IMR-90 (cell line): ENCODE results near the gene PAPSS2. TPM values are rescaled to one million over a fixed set of nuclear protein-coding genes. Genes with fewer than 3 reads are reported as not detected.

ENCODE experiments used
- ATAC-seq: fragments of 200-7000 bp; cut with Tn5 transposase; 2 replicates; pipeline ENCODE4 v1.9.1; 2020; ENCODE audit warnings: low read depth, mild to moderate bottlenecking, moderate library complexity
- BruUV-seq: library from RNA; stranded (reverse); fragments of 400-500 nt; replicated peaks from 2 replicates; lab custom pipeline; 2021; lab: Mats Ljungman, UMichigan
- CTCF ChIA-PET: fragments of 300-600 bp; formaldehyde crosslinking; extraction: SDS; loops from one replicate; lab custom pipeline; 2021; ENCODE audit warnings: antibody characterized with exemption; lab: Yijun Ruan, JAX
- POLR2A ChIA-PET: fragments of 300-600 bp; sonication (Branson Sonifier 250); formaldehyde crosslinking; loops from one replicate; lab custom pipeline; 2022; ENCODE audit warnings: antibody characterized with exemption; ENCODE audit not compliant: unreplicated experiment; lab: Charles Lee
- DNase-seq: peaks from one replicate; pipeline ENCODE4 v3.0.0; 2013
- H2AFZ ChIP-seq: replicated peaks from 2 replicates; pipeline ENCODE3; 2013; ENCODE audit warnings: low read length, mild to moderate bottlenecking; ENCODE audit not compliant: poor library complexity
- H2AK5ac ChIP-seq: 2 replicates; pipeline ENCODE4 v1.6.1; 2013; ENCODE audit warnings: low read depth, low read length, inconsistent platforms
- H2AK9ac ChIP-seq: replicated peaks from 2 replicates; pipeline ENCODE3; 2013; ENCODE audit warnings: mild to moderate bottlenecking, low read depth, low read length, moderate library complexity; ENCODE audit not compliant: poor library complexity
- H2BK120ac ChIP-seq: 2 replicates; pipeline ENCODE4 v1.6.1; 2013; ENCODE audit warnings: low read depth, low read length, inconsistent platforms
- H2BK15ac ChIP-seq: 3 replicates; pipeline ENCODE4 v1.6.1; 2013; ENCODE audit warnings: low read depth, low read length, inconsistent platforms
- H2BK20ac ChIP-seq: 2 replicates; pipeline ENCODE4 v1.6.1; 2013; ENCODE audit warnings: low read depth, mild to moderate bottlenecking, inconsistent platforms, low read length, moderate library complexity
- H2BK5ac ChIP-seq: 2 replicates; pipeline ENCODE4 v1.6.1; 2013; ENCODE audit warnings: mild to moderate bottlenecking, low read depth, low read length, inconsistent platforms; ENCODE audit not compliant: poor library complexity, severe bottlenecking
- H3K14ac ChIP-seq: replicated peaks from 2 replicates; pipeline ENCODE4 v1.6.1; 2013; ENCODE audit warnings: low read depth, low read length, inconsistent platforms
- H3K18ac ChIP-seq: 2 replicates; pipeline ENCODE4 v1.6.1; 2013; ENCODE audit warnings: low read depth, low read length, control low read depth
- H3K23ac ChIP-seq: 2 replicates; pipeline ENCODE4 v1.6.1; 2013; ENCODE audit warnings: low read depth, low read length, inconsistent platforms
- H3K27ac ChIP-seq: 2 replicates; pipeline ENCODE4 v1.5.1; 2013; ENCODE audit warnings: mild to moderate bottlenecking, control low read depth, low read length; ENCODE audit not compliant: insufficient read depth
- H3K27me3 ChIP-seq: 2 replicates; pipeline ENCODE4 v1.6.1; 2013; ENCODE audit warnings: low read length; ENCODE audit not compliant: control insufficient read depth, insufficient read depth
- H3K36me3 ChIP-seq: 2 replicates; pipeline ENCODE4 v1.6.1; 2013; ENCODE audit warnings: low read length, mixed read lengths; ENCODE audit not compliant: control insufficient read depth, insufficient read depth
- H3K4ac ChIP-seq: 2 replicates; pipeline ENCODE4 v1.6.1; 2013; ENCODE audit warnings: low read depth, low read length, inconsistent platforms
- H3K4me1 ChIP-seq: 2 replicates; pipeline ENCODE4 v1.6.1; 2013; ENCODE audit warnings: low read length, mixed read lengths; ENCODE audit not compliant: control insufficient read depth, insufficient read depth
- H3K4me2 ChIP-seq: 2 replicates; pipeline ENCODE4 v1.6.1; 2013; ENCODE audit warnings: low read depth, mild to moderate bottlenecking, control low read depth, low read length, moderate library complexity
- H3K4me3 ChIP-seq: 2 replicates; pipeline ENCODE4 v1.5.1; 2013; ENCODE audit warnings: low read depth, mild to moderate bottlenecking, control low read depth, low read length, moderate library complexity; ENCODE audit not compliant: insufficient read depth
- H3K56ac ChIP-seq: 2 replicates; pipeline ENCODE4 v1.6.1; 2013; ENCODE audit warnings: low read length, inconsistent platforms; ENCODE audit not compliant: insufficient read depth; ENCODE audit errors: extremely low read depth
- H3K79me1 ChIP-seq, 2 experiments: 2 replicates each; pipeline ENCODE4 v1.6.1; 2013; ENCODE audit warnings: low read length in 2 of 2, inconsistent platforms in 1 of 2, low read depth in 1 of 2
- H3K9ac ChIP-seq: 2 replicates; pipeline ENCODE4 v1.6.1; 2013; ENCODE audit warnings: low read depth, low read length, control low read depth
- H3K9me1 ChIP-seq: 2 replicates; pipeline ENCODE4 v1.6.1; 2013; ENCODE audit warnings: low read length, inconsistent platforms; ENCODE audit not compliant: insufficient read depth
- H3K9me3 ChIP-seq: 2 replicates; pipeline ENCODE4 v1.6.1; 2013; ENCODE audit warnings: low read length; ENCODE audit not compliant: control insufficient read depth, insufficient read depth
- H4K20me1 ChIP-seq: 2 replicates; pipeline ENCODE4 v1.6.1; 2013; ENCODE audit warnings: low read length, inconsistent platforms; ENCODE audit not compliant: insufficient read depth
- H4K5ac ChIP-seq: 2 replicates; pipeline ENCODE4 v1.6.1; 2013; ENCODE audit warnings: mild to moderate bottlenecking, low read depth, low read length, control low read depth
- H4K8ac ChIP-seq, 2 experiments: 2 replicates each; pipeline ENCODE4 v1.6.1; 2013; ENCODE audit warnings: low read depth in 2 of 2, low read length in 2 of 2, control low read depth in 1 of 2, inconsistent platforms in 1 of 2
- H4K91ac ChIP-seq: 2 replicates; pipeline ENCODE4 v1.6.1; 2013; ENCODE audit warnings: low read depth, low read length, inconsistent platforms; ENCODE audit not compliant: insufficient read depth
- BHLHE40 ChIP-seq: fragments of 150-350 bp; IDR thresholded peaks from 2 replicates; pipeline ENCODE4 v1.6.1; 2016; ENCODE audit warnings: mild to moderate bottlenecking, low read depth, low read length
- CHD1 ChIP-seq: IDR thresholded peaks from 2 replicates; pipeline ENCODE4 v1.6.1; 2012; ENCODE audit warnings: low read depth, low read length, improper control_type of control experiment
- FOS ChIP-seq: fragments of 150-350 bp; IDR thresholded peaks from 2 replicates; pipeline ENCODE4 v1.6.1; 2016; ENCODE audit warnings: low read depth, low read length
- MAFK ChIP-seq: IDR thresholded peaks from 2 replicates; pipeline ENCODE4 v1.6.1; 2012; ENCODE audit warnings: low read depth, low read length, improper control_type of control experiment
- MAZ ChIP-seq: IDR thresholded peaks from 2 replicates; pipeline ENCODE4 v1.6.1; 2012; ENCODE audit warnings: low read depth, mild to moderate bottlenecking, low read length, improper control_type of control experiment, moderate library complexity, borderline replicate concordance
- MXI1 ChIP-seq: IDR thresholded peaks from 2 replicates; pipeline ENCODE4 v1.6.1; 2012; ENCODE audit warnings: low read depth, mild to moderate bottlenecking, low read length, moderate library complexity, borderline replicate concordance
- NFE2L2 ChIP-seq: fragments of 150-350 bp; IDR thresholded peaks from 2 replicates; pipeline ENCODE4 v1.6.1; 2016; ENCODE audit warnings: low read depth, mild to moderate bottlenecking, low read length
- POLR2A ChIP-seq: IDR thresholded peaks from 2 replicates; pipeline ENCODE4 v1.6.1; 2012; ENCODE audit warnings: mild to moderate bottlenecking, low read depth, low read length
- RAD21 ChIP-seq: IDR thresholded peaks from 2 replicates; pipeline ENCODE4 v1.6.1; 2012; ENCODE audit warnings: low read length, improper control_type of control experiment
- RCOR1 ChIP-seq: IDR thresholded peaks from 2 replicates; pipeline ENCODE4 v1.6.1; 2012; ENCODE audit warnings: mild to moderate bottlenecking, low read length, improper control_type of control experiment; ENCODE audit not compliant: insufficient replicate concordance
- RFX5 ChIP-seq: IDR thresholded peaks from 2 replicates; pipeline ENCODE4 v1.8.0; 2012; ENCODE audit warnings: low read depth, mild to moderate bottlenecking, low read length, moderate library complexity
- SMC3 ChIP-seq: fragments of 150-350 bp; IDR thresholded peaks from 2 replicates; pipeline ENCODE4 v1.6.1; 2016; ENCODE audit warnings: low read depth, mild to moderate bottlenecking, antibody characterized with exemption, low read length, moderate library complexity
- USF2 ChIP-seq: fragments of 150-350 bp; IDR thresholded peaks from 2 replicates; pipeline ENCODE4 v1.6.1; 2017; ENCODE audit warnings: mild to moderate bottlenecking, antibody characterized with exemption, low read length, low read depth
- WGBS, 2 experiments: methylation state at CpG; one replicate each; pipeline versions ENCODE4 v1.1.5 to v1.1.7; 2013; ENCODE audit warnings: missing lambda C conversion rate in 2 of 2; ENCODE audit not compliant: insufficient read length in 1 of 2; ENCODE audit errors: extremely low coverage in 2 of 2; 5-methylcytosine and 5-hydroxymethylcytosine counted together
- dilution Hi-C: fragments of 300-500 bp; cut with HindIII; formaldehyde crosslinking; loops from one replicate; pipeline ENCODE4 v1.14.3; 2018; ENCODE audit warnings: low sequenced_read_pairs; ENCODE audit not compliant: unreplicated experiment
- in situ Hi-C: fragments of 300-500 bp; cut with MboI; formaldehyde crosslinking; loops from 3 replicates; pipeline ENCODE4 v1.14.3; 2019; ENCODE audit warnings: low sequenced_read_pairs, inconsistent platforms, mixed read lengths
- intact Hi-C: fragments of 100-400 bp; cut with micrococcal nuclease; formaldehyde crosslinking; loops from 2 replicates; pipeline ENCODE4 v1.10.0; 2022
- polyA plus RNA-seq, 3 experiments: library from polyadenylated mRNA; depleted of rRNA; stranded (reverse); fragments of >200 nt; gene quantifications; 2 replicates each; pipeline ENCODE4 v1.2.3, GENCODE V29; 2012; ENCODE audit warnings: low replicate concordance in 1 of 3
- total RNA-seq: library from RNA; depleted of rRNA; stranded (reverse); fragments of >200 nt; gene quantifications from 2 replicates; pipeline ENCODE4 v1.2.3, GENCODE V29; 2012
- TF ChIP-seq, protein P1 (sequence below): fragments of 150-350 bp; IDR thresholded peaks from 2 replicates; pipeline ENCODE4 v1.6.1; 2016; ENCODE audit warnings: low read depth, mild to moderate bottlenecking, low read length, moderate library complexity, borderline replicate concordance

Gene PAPSS2
- total and polyA plus RNA-seq, 2 of the 4 experiments (the other 2 are of a cell fraction), result 55.0 to 63.3 TPM

GRCh38 chr10:87650838-87651589 lies 8.7 kb upstream of the PAPSS2 start:
- Histone ChIP-seq H3K56ac (no peak overlapping the region), H2AK5ac (no peak overlapping the region), H3K14ac (no peak overlapping the region), H2BK120ac (no peak overlapping the region), H2AFZ (no peak overlapping the region), H4K91ac (no peak overlapping the region), H4K5ac (no peak overlapping the region), H3K79me1 (no peaks in the 10 kb centered on the region), H3K9me3 (no peaks in the 10 kb centered on the region), H3K9me1 (no peaks in the 10 kb centered on the region), H3K4me3 (no peak overlapping the region), H3K4ac (no peak overlapping the region), H4K20me1 (no peaks in the 10 kb centered on the region), H2BK20ac (no peak overlapping the region), H3K23ac (no peak overlapping the region), H2BK5ac (no peak overlapping the region), H3K4me1 (no peaks in the 10 kb centered on the region), H2AK9ac (no peak overlapping the region), H3K27me3 (no peaks in the 10 kb centered on the region), H3K36me3 (no peaks in the 10 kb centered on the region), H3K4me2 (no peak overlapping the region), H2BK15ac (no peak overlapping the region), H3K18ac (no peak overlapping the region), H3K9ac (no peak overlapping the region), H4K8ac (no peak overlapping the region), H3K27ac (no peak overlapping the region)
- POLR2A ChIA-PET, result no interaction called here
- in situ Hi-C loops (no loop called here), intact Hi-C loops (no loop called here), dilution Hi-C loops (no loop called here)
- 100% methylated on average over 1 of the region's 5 CpGs; no CpG with 5 or more reads in 1 of the 2 experiments for WGBS, 2 experiments
- no peak for ATAC-seq
- CTCF ChIA-PET, result interaction anchor here (0.6 kb wide), 1 partner anchor 21 kb away, joined by 3 read pairs; no protein-coding TSS in a partner anchor
- BruUV-seq, result no TSS peak
- no peak for DNase-seq
- TF ChIP-seq RCOR1, result no peak
- TF ChIP-seq, protein P1, sequence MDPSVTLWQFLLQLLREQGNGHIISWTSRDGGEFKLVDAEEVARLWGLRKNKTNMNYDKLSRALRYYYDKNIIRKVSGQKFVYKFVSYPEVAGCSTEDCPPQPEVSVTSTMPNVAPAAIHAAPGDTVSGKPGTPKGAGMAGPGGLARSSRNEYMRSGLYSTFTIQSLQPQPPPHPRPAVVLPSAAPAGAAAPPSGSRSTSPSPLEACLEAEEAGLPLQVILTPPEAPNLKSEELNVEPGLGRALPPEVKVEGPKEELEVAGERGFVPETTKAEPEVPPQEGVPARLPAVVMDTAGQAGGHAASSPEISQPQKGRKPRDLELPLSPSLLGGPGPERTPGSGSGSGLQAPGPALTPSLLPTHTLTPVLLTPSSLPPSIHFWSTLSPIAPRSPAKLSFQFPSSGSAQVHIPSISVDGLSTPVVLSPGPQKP, result no peak
- no peak for TF ChIP-seq CHD1
- no peak for TF ChIP-seq MXI1
- no peak for TF ChIP-seq RFX5
- TF ChIP-seq FOS, result no peak
- no peak for TF ChIP-seq POLR2A
- TF ChIP-seq RAD21, result no peak
- no peak for TF ChIP-seq MAZ
- no peak for TF ChIP-seq SMC3
- TF ChIP-seq NFE2L2, result no peak
- no peak for TF ChIP-seq USF2
- TF ChIP-seq MAFK, result no peak
- TF ChIP-seq BHLHE40, result no peak
